Forelimb muscle (tissue), 1 donor: Measurements from ENCODE around the gene CPXM2. TPM values are rescaled to one million over a fixed set of nuclear protein-coding genes. Genes with fewer than 3 reads are reported as not detected.

ENCODE experiments used
- polyA plus RNA-seq: library from polyadenylated mRNA; unstranded; fragments of 120-200 nt; gene quantifications from one replicate; pipeline ENCODE4 v1.2.1, GENCODE V29; 2013; ENCODE audit not compliant: insufficient read length

Gene CPXM2
- polyA plus RNA-seq, 1 donor = 0.25 TPM

Other genes starting within 250 kb of the CPXM2 start
- gene GPR26, start 225.5 kb downstream of the CPXM2 start, polyA plus RNA-seq = not detected
- gene CHST15, start 201.8 kb upstream of the CPXM2 start, polyA plus RNA-seq = 13.9 TPM